Panc1 (cell line): ENCODE measurements around the gene WIZ. TPM values are rescaled to one million over a fixed set of nuclear protein-coding genes. Genes with fewer than 3 reads are reported as not detected.

Experiments
- ATAC-seq: fragments of 200-7000 bp; cut with Tn5 transposase; 2 replicates; pipeline ENCODE4 v1.9.1; 2020; ENCODE audit warnings: mild to moderate bottlenecking, moderate library complexity
- BruUV-seq: library from RNA; stranded (reverse); fragments of 400-500 nt; replicated peaks from 2 replicates; lab custom pipeline; 2021; lab: Mats Ljungman, UMichigan
- CTCF ChIA-PET: fragments of 300-600 bp; sonication (Branson Sonifier 250); formaldehyde crosslinking; loops from one replicate; lab custom pipeline; 2022; ENCODE audit warnings: antibody characterized with exemption; lab: Charles Lee
- POLR2A ChIA-PET: fragments of 300-600 bp; sonication (Branson Sonifier 250); formaldehyde crosslinking; loops from one replicate; lab custom pipeline; 2022; ENCODE audit warnings: antibody characterized with exemption; lab: Charles Lee
- DNase-seq: peaks from one replicate; pipeline ENCODE4 v3.0.0-alpha.2; 2010; ENCODE audit warnings: low read depth, low spot score
- H3K27ac ChIP-seq: 2 replicates; pipeline ENCODE4 v1.5.1; 2011; ENCODE audit warnings: mild to moderate bottlenecking, low read length, inconsistent platforms
- H3K27me3 ChIP-seq: fragments of 200-500 bp; sonication (Bioruptor generic); 2 replicates; pipeline ENCODE4 v1.6.0; 2014; ENCODE audit warnings: low read length, inconsistent platforms; ENCODE audit not compliant: control insufficient read depth, insufficient read depth
- H3K36me3 ChIP-seq: fragments of 200-500 bp; sonication (Bioruptor generic); 2 replicates; pipeline ENCODE4 v1.5.1; 2014; ENCODE audit warnings: inconsistent platforms, mild to moderate bottlenecking, low read length, moderate library complexity; ENCODE audit not compliant: control insufficient read depth, insufficient read depth
- H3K4me1 ChIP-seq: 2 replicates; pipeline ENCODE4 v1.5.1; 2011; ENCODE audit warnings: inconsistent platforms, mild to moderate bottlenecking, low read length, moderate library complexity; ENCODE audit not compliant: control insufficient read depth, insufficient read depth
- H3K4me3 ChIP-seq, 2 experiments: 2 replicates each; pipeline ENCODE4 v1.5.1; 2011 to 2012; ENCODE audit warnings: low read depth in 2 of 2, low read length in 2 of 2, mild to moderate bottlenecking in 2 of 2, inconsistent platforms in 1 of 2, moderate library complexity in 1 of 2
- H3K9me3 ChIP-seq: fragments of 200-500 bp; sonication (Bioruptor generic); 2 replicates; pipeline ENCODE4 v1.5.1; 2014; ENCODE audit warnings: low read depth, mild to moderate bottlenecking, inconsistent platforms, low read length, moderate library complexity; ENCODE audit not compliant: control insufficient read depth, insufficient read depth
- POLR2AphosphoS5 ChIP-seq: IDR thresholded peaks from 2 replicates; pipeline ENCODE4 v1.6.1; 2012; ENCODE audit warnings: mild to moderate bottlenecking, low read depth, low read length, moderate library complexity
- SIN3A ChIP-seq: IDR thresholded peaks from 2 replicates; pipeline ENCODE4 v1.6.1; 2012; ENCODE audit warnings: low read depth, mild to moderate bottlenecking, low read length, moderate library complexity, borderline replicate concordance; ENCODE audit not compliant: insufficient read depth
- TCF7L2 ChIP-seq: IDR thresholded peaks from 2 replicates; pipeline ENCODE4 v1.6.1; 2011; ENCODE audit warnings: mild to moderate bottlenecking, low read depth, low read length, inconsistent platforms
- in situ Hi-C: cut with HindIII; loops from 2 replicates; pipeline ENCODE4 v1.10.0; 2016; ENCODE audit warnings: low sequenced_read_pairs, low pct_unique_long_range_greater_than_20kb
- intact Hi-C: fragments of 100-400 bp; cut with micrococcal nuclease; formaldehyde crosslinking; loops from one replicate; pipeline ENCODE4 v1.10.0; 2022; ENCODE audit not compliant: unreplicated experiment
- total RNA-seq: library from RNA; stranded (reverse); gene quantifications from one replicate; pipeline ENCODE4 v1.2.1, GENCODE V29; 2021; ENCODE audit not compliant: unreplicated experiment
- TF ChIP-seq, protein P1 (sequence below), 2 experiments: IDR thresholded peaks; 2 replicates each; pipeline ENCODE4 v1.6.1; 2011 to 2012; ENCODE audit warnings: low read depth in 2 of 2, control low read depth in 1 of 2, low read length in 1 of 2, mild to moderate bottlenecking in 1 of 2, moderate library complexity in 1 of 2; ENCODE audit not compliant: insufficient read depth in 1 of 2
- TF ChIP-seq, protein P2 (sequence below): fragments of 450-650 bp; IDR thresholded peaks from 2 replicates; pipeline ENCODE4 v1.5.1; 2017; ENCODE audit warnings: mild to moderate bottlenecking

Gene WIZ
- total RNA-seq, 1 experiment from 2014 or later: 41.9 TPM

DNA sequence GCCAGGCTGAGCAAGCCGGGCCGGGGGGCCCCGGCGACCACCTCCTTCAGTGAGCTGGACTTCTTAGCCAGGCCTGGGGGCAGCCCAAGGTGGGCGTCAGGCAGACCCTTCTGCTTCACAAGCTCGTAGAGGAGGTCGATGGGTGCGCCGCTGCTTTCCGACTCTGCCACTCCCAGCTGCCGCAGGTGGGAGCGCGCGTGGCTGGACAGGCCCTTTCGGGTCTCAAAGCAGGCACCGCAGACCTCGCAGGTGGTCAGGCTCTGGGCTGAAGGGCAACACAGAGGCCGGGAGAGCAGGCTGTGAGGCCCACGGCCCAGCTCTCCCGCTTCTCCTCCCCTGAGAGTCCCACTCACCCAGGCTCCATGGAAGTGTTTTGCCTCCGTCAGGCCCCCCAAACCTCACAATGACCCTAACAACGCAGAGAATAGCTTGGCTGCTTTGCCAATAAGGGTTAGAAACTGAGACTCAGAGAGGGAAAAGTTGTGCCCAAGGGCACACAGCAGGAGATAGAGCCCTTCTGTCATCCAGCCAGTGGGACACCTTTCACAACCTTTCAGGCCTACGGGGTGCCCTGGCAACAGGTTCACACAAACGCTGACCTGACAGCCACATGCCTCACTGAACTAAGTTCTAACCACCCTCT is 19.8 kb downstream of the WIZ start:
- intact Hi-C loops: no loop called here
- in situ Hi-C loops: no loop called here
- ATAC-seq: no peak
- TF ChIP-seq TCF7L2: no peak
- no peak for TF ChIP-seq SIN3A
- TF ChIP-seq, protein P1, sequence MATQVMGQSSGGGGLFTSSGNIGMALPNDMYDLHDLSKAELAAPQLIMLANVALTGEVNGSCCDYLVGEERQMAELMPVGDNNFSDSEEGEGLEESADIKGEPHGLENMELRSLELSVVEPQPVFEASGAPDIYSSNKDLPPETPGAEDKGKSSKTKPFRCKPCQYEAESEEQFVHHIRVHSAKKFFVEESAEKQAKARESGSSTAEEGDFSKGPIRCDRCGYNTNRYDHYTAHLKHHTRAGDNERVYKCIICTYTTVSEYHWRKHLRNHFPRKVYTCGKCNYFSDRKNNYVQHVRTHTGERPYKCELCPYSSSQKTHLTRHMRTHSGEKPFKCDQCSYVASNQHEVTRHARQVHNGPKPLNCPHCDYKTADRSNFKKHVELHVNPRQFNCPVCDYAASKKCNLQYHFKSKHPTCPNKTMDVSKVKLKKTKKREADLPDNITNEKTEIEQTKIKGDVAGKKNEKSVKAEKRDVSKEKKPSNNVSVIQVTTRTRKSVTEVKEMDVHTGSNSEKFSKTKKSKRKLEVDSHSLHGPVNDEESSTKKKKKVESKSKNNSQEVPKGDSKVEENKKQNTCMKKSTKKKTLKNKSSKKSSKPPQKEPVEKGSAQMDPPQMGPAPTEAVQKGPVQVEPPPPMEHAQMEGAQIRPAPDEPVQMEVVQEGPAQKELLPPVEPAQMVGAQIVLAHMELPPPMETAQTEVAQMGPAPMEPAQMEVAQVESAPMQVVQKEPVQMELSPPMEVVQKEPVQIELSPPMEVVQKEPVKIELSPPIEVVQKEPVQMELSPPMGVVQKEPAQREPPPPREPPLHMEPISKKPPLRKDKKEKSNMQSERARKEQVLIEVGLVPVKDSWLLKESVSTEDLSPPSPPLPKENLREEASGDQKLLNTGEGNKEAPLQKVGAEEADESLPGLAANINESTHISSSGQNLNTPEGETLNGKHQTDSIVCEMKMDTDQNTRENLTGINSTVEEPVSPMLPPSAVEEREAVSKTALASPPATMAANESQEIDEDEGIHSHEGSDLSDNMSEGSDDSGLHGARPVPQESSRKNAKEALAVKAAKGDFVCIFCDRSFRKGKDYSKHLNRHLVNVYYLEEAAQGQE (IDR thresholded peaks at IDR 0.05; ENCODE audit: insufficient read depth in 1 of 2, low read depth in 2 of 2, low read length in 1 of 2): no peak
- TF ChIP-seq POLR2AphosphoS5: no peak
- TF ChIP-seq, protein P2, sequence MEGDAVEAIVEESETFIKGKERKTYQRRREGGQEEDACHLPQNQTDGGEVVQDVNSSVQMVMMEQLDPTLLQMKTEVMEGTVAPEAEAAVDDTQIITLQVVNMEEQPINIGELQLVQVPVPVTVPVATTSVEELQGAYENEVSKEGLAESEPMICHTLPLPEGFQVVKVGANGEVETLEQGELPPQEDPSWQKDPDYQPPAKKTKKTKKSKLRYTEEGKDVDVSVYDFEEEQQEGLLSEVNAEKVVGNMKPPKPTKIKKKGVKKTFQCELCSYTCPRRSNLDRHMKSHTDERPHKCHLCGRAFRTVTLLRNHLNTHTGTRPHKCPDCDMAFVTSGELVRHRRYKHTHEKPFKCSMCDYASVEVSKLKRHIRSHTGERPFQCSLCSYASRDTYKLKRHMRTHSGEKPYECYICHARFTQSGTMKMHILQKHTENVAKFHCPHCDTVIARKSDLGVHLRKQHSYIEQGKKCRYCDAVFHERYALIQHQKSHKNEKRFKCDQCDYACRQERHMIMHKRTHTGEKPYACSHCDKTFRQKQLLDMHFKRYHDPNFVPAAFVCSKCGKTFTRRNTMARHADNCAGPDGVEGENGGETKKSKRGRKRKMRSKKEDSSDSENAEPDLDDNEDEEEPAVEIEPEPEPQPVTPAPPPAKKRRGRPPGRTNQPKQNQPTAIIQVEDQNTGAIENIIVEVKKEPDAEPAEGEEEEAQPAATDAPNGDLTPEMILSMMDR: no peak
- H3K4me3 ChIP-seq: no peak overlapping the region
- DNase-seq: no peak
- no peaks in the 10 kb centered on the region for H3K9me3 ChIP-seq
- H3K36me3 ChIP-seq: peaks cover 5% of the 10 kb centered on the region; the same call in 1 of the 2 replicates
- ChIA-PET POLR2A (no interaction called here), CTCF (no interaction called here)
- no TSS peak for BruUV-seq
- peaks cover 10% of the 10 kb centered on the region; the same call in 1 of the 2 replicates for H3K4me1 ChIP-seq
- H3K27ac ChIP-seq: no peak overlapping the region
- H3K27me3 ChIP-seq: no peaks in the 10 kb centered on the region

DNA sequence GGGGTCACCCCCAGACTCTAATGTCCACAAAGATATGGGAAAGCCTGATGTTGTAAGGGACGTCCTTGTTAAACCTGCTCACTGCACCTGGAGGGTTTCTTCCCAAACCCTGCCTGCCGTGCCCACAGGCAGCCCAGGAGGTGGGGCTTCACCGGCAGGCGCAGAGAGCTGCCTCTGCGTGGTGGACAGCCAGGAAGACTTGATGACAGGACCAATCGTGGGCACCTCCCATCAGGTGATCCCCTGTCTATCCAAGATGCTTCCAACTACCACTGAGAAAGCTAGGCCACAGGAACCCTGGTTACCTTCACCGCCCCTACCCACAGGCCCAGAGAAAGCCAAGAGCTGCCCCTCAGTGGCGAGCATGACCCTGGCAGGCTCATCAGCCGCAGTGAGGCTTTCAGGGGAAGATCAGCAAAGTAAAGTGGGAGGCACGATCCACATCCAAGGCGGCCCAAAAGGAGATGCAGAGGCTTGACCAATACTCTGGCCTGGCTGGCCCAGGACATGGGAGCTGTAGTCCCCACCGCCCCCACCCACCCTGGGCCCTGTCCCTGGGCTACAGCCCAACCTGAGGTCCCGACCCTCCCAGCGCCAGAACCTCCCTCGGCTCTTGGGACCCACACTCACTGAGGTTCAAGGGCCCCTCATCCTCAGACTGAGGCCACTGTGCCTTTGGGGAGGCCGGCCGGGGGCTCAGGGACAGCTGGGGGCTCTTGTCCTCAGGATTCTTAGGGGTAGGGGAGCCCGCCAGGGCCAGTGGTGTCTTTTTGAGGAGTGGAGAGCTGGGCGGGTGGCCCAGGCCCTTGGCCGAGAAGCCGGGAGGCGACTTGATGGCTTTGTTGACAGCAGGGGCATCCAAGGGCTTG is 20.6 kb downstream of the WIZ start:
- no TSS peak for BruUV-seq
- H3K4me3 ChIP-seq: no peak overlapping the region
- DNase-seq: no peak
- in situ Hi-C loops: no loop called here
- intact Hi-C loops: no loop called here
- ATAC-seq: no peak
- H3K4me1 ChIP-seq: peaks cover 10% of the 10 kb centered on the region; the same call in 1 of the 2 replicates
- no peaks in the 10 kb centered on the region for H3K9me3 ChIP-seq
- no peaks in the 10 kb centered on the region for H3K27me3 ChIP-seq
- H3K27ac ChIP-seq: no peak overlapping the region
- peaks cover 5% of the 10 kb centered on the region; the same call in 1 of the 2 replicates for H3K36me3 ChIP-seq
- no peak for TF ChIP-seq POLR2AphosphoS5
- no peak for TF ChIP-seq TCF7L2
- TF ChIP-seq, protein P2: no peak
- TF ChIP-seq SIN3A: no peak
- TF ChIP-seq, protein P1 (IDR thresholded peaks at IDR 0.05; ENCODE audit: insufficient read depth in 1 of 2, low read depth in 2 of 2, low read length in 1 of 2): no peak
- ChIA-PET POLR2A (no interaction called here), CTCF (no interaction called here)
